ENCODE measurements around the gene MLST8.
"Not testable (repeated sequence)": the region's sequence is repeated elsewhere in the genome, so short reads cannot be mapped to it uniquely, and the experiment has no call there.

Gene MLST8

GRCh38 chr16:2250652-2251295, 45.5 kb downstream of the MLST8 start:
- DNase-seq = peak; percentile 49 to 63

GRCh38 chr16:2251296-2252111, 46.2 kb downstream of the MLST8 start, which contains the start of gene ECI1:
ECI1 (minus strand) TSS chr16:2251587; CDS start chr16:2251566, 21 bp downstream.
- peak; percentile 86 to 91 for DNase-seq

- DNase-seq = no peak
Observed at GRCh38 chr16:2252806-2253148, 47.5 kb downstream of the MLST8 start.

- DNase-seq = no peak
Observed at GRCh38 chr16:2253293-2253692, 48.0 kb downstream of the MLST8 start.

GRCh38 chr16:2256531-2257140, 51.4 kb downstream of the MLST8 start:
- no peak for DNase-seq

GRCh38 chr16:2257726-2258125, 52.5 kb downstream of the MLST8 start:
- DNase-seq = no peak

GRCh38 chr16:2258530-2258929, 53.3 kb downstream of the MLST8 start:
- DNase-seq = not testable (repeated sequence)
